K562 (cell line): Measurements from ENCODE around the gene AAR2. TPM values are rescaled to one million over a fixed set of nuclear protein-coding genes. Genes with fewer than 3 reads are reported as not detected.

Source experiments
- ATAC-seq: fragments of 200-7000 bp; cut with Tn5 transposase; 3 replicates; pipeline ENCODE4 v1.9.1; 2020; ENCODE audit warnings: moderate library complexity
- BruUV-seq: library from RNA; stranded (reverse); fragments of 400-500 nt; replicated peaks from 2 replicates; lab custom pipeline; 2021; lab: Mats Ljungman, UMichigan
- CTCF ChIA-PET: fragments of 300-600 bp; formaldehyde crosslinking; extraction: SDS; loops from one replicate; lab custom pipeline; 2021; ENCODE audit warnings: low intra/inter-chr PET ratio; lab: Yijun Ruan, JAX
- POLR2A ChIA-PET: fragments of 300-600, 350-650 bp; sonication (Branson Sonifier 250); formaldehyde crosslinking; extraction: SDS; loops from one replicate; lab custom pipeline; 2021; ENCODE audit warnings: antibody characterized with exemption, inconsistent platforms; lab: Yijun Ruan, JAX
- DNase-seq, 4 experiments: peaks; one replicate each; pipeline versions ENCODE4 v3.0.0 to v3.0.0-alpha.2; 2011 to 2018; ENCODE audit warnings: low spot score in 3 of 4, mixed read lengths in 3 of 4; ENCODE audit errors: extremely low read depth in 1 of 4
- FAIRE-seq: peaks from 2 replicates; lab custom pipeline; 2011; peaks lifted over from hg19 to GRCh38; lab: Jason Lieb, UNC
- H2AFZ ChIP-seq: 2 replicates; pipeline ENCODE4 v1.6.0; 2011; ENCODE audit warnings: low read depth, low read length, control low read depth, inconsistent platforms
- H3K27ac ChIP-seq: fragments of 200-600 bp; 3 replicates; pipeline ENCODE4 v1.8.0; 2011; ENCODE audit warnings: low read depth, mild to moderate bottlenecking, control low read depth, inconsistent platforms, low read length, moderate library complexity, mixed read lengths; ENCODE audit errors: extremely low read depth
- H3K27me3 ChIP-seq, 2 experiments: fragments of 300-600 bp in 1 of 2; 2 replicates in 1 of 2; 3 replicates in 1 of 2; pipeline versions ENCODE4 v1.6.0 to v1.8.0; 2011; ENCODE audit warnings: inconsistent platforms in 2 of 2, low read length in 2 of 2, mild to moderate bottlenecking in 1 of 2, mixed read lengths in 1 of 2, moderate library complexity in 1 of 2; ENCODE audit not compliant: control insufficient read depth in 2 of 2, insufficient read depth in 2 of 2
- H3K36me3 ChIP-seq: fragments of 300-600 bp; 3 replicates; pipeline ENCODE4 v1.8.0; 2011; ENCODE audit warnings: mild to moderate bottlenecking, low read length, inconsistent platforms; ENCODE audit not compliant: control insufficient read depth, insufficient read depth
- H3K4me1 ChIP-seq, 2 experiments: fragments of 200-600 bp in 1 of 2; replicated peaks in 1 of 2; 2 replicates in 1 of 2; 3 replicates in 1 of 2; pipeline versions ENCODE4 v1.5.1 to v1.8.0; 2011; ENCODE audit warnings: inconsistent platforms in 2 of 2, low read length in 2 of 2, mild to moderate bottlenecking in 1 of 2, mixed read lengths in 1 of 2, moderate library complexity in 1 of 2; ENCODE audit not compliant: control insufficient read depth in 2 of 2, insufficient read depth in 2 of 2
- H3K4me2 ChIP-seq: 2 replicates; pipeline ENCODE4 v1.6.1; 2011; ENCODE audit warnings: low read length, control low read depth, inconsistent platforms, mixed read lengths; ENCODE audit not compliant: insufficient read depth
- H3K4me3 ChIP-seq: fragments of 200-600 bp; sonication (generic), shearing (Covaris generic); 2 replicates; pipeline ENCODE4 v1.5.1; 2016; ENCODE audit warnings: control low read depth, inconsistent platforms
- H3K79me2 ChIP-seq: fragments of 200-600 bp; 3 replicates; pipeline ENCODE4 v1.8.0; 2011; ENCODE audit warnings: low read length, inconsistent platforms; ENCODE audit not compliant: control insufficient read depth, insufficient read depth
- H3K9ac ChIP-seq, 2 experiments: 2 replicates each; pipeline versions ENCODE4 v1.6.0 to v1.6.1; 2011; ENCODE audit warnings: low read depth in 2 of 2, low read length in 2 of 2, control low read depth in 1 of 2, inconsistent platforms in 1 of 2, mild to moderate bottlenecking in 1 of 2, mixed read lengths in 1 of 2; ENCODE audit not compliant: insufficient read depth in 1 of 2
- H3K9me1 ChIP-seq: one replicate; pipeline ENCODE4 v1.6.0; 2011; ENCODE audit warnings: inconsistent platforms, mild to moderate bottlenecking, low read length, moderate library complexity; ENCODE audit not compliant: control insufficient read depth, insufficient read depth
- H3K9me3 ChIP-seq: replicated peaks from 2 replicates; pipeline ENCODE4 v1.5.1; 2011; ENCODE audit warnings: low read depth, low read length, inconsistent platforms; ENCODE audit not compliant: control insufficient read depth, insufficient read depth
- H4K20me1 ChIP-seq: replicated peaks from 2 replicates; pipeline ENCODE4 v1.6.1; 2011; ENCODE audit warnings: low read length, inconsistent platforms, mixed read lengths; ENCODE audit not compliant: control insufficient read depth, insufficient read depth
- E2F5 ChIP-seq: sonication (generic); formaldehyde crosslinking; IDR thresholded peaks from 2 replicates; pipeline ENCODE4 v1.8.0; 2022; ENCODE audit warnings: mild to moderate bottlenecking, missing genetic modification reagents
- HES1 ChIP-seq: fragments of 450-650 bp; IDR thresholded peaks from 2 replicates; pipeline ENCODE4 v1.6.1; 2016; ENCODE audit warnings: low read depth, mild to moderate bottlenecking, moderate library complexity
- HEY1 ChIP-seq: fragments of 250-450 bp; sonication (Bioruptor Pico); IDR thresholded peaks from 2 replicates; pipeline ENCODE4 v1.5.0; 2020; ENCODE audit warnings: mild to moderate bottlenecking, moderate library complexity, borderline replicate concordance
- MCM5 ChIP-seq: fragments of 450-650 bp; IDR thresholded peaks from 2 replicates; pipeline ENCODE4 v1.6.1; 2016; ENCODE audit warnings: low read depth
- WGBS: fragments of 100-300 bp; shearing (Covaris generic); methylation state at CpG from one replicate; pipeline ENCODE4 v1.1.6; 2016; ENCODE audit warnings: low coverage, mixed read lengths; ENCODE audit not compliant: insufficient coverage; ENCODE audit errors: missing lambda C conversion rate; 5-methylcytosine and 5-hydroxymethylcytosine counted together
- in situ Hi-C: fragments of 300-500 bp; cut with MboI; formaldehyde crosslinking; loops from 4 replicates; pipeline ENCODE4 v1.15.0; 2018; ENCODE audit warnings: inconsistent platforms, mixed read lengths
- intact Hi-C: fragments of 100-400 bp; cut with micrococcal nuclease; formaldehyde crosslinking; loops from 2 replicates; pipeline ENCODE4 v1.14.2; 2022
- polyA plus RNA-seq, 8 experiments: library from polyadenylated mRNA; depleted of rRNA in 4 of 8; stranded (reverse) in 5 of 8; unstranded in 3 of 8; fragments of >200 nt; fragmentation: Nextera tagmentation in 2 of 8; fragmentation: Illumina TruSeq in 1 of 8; extraction: Ambion mirVana in 2 of 8; extraction: Trizol in 1 of 8; gene quantifications; 2 replicates each; pipeline versions ENCODE4 v1.2.1 to v1.2.3, GENCODE V29; 2011 to 2014; ENCODE audit warnings: inconsistent platforms in 1 of 8, missing spikeins in 1 of 8
- total RNA-seq, 7 experiments: library from RNA; depleted of rRNA in 6 of 7; stranded (reverse); fragments of >200 nt in 6 of 7; fragmentation: Illumina TruSeq in 2 of 7; extraction: Trizol in 2 of 7; gene quantifications; 2 replicates each; pipeline versions ENCODE4 v1.2.1 to v1.2.3, GENCODE V29; 2011 to 2021; ENCODE audit warnings: low replicate concordance in 1 of 7

AAR2 gene
- total and polyA plus RNA-seq, 9 of the 15 experiments (the other 6 are each of a cell fraction or from before 2014, with no cell fraction given) = 6.5 to 36.2 (median 24.7) TPM

- intact Hi-C loops = no loop called here
- 26% methylated on average over 15 of the region's 16 CpGs for WGBS
- no peaks in the 10 kb centered on the region for H3K9me3 ChIP-seq
- H3K27ac ChIP-seq = no peak overlapping the region
- no peak for DNase-seq
- no peaks in the 10 kb centered on the region for H3K79me2 ChIP-seq
- CTCF ChIA-PET = no interaction called here
- TF ChIP-seq E2F5 (CRISPR knock-in tag) (no peak), HEY1 (no peak), HES1 (no peak), MCM5 (no peak)
- no peak for FAIRE-seq
- H3K27me3 ChIP-seq = peaks cover 9 to 32% of the 10 kb centered on the region in 2 experiments; a peak in 3 of 5 replicates
- no TSS peak for BruUV-seq
- H2AFZ ChIP-seq = no peak overlapping the region
- ATAC-seq = no peak
- POLR2A ChIA-PET = interaction anchor here (1.0 kb wide), 1 partner anchor 13 kb away, joined by 3 read pairs; no protein-coding TSS in a partner anchor
- in situ Hi-C loops = no loop called here
- H3K4me3 ChIP-seq = no peak overlapping the region
- no peaks in the 10 kb centered on the region; a peak in 1 of 5 replicates for H3K4me1 ChIP-seq
- no peaks in the 10 kb centered on the region for H3K9me1 ChIP-seq
- peaks cover 19% of the 10 kb centered on the region; the same call in 1 of the 3 replicates for H3K36me3 ChIP-seq
- no peak overlapping the region for H3K9ac ChIP-seq
- H4K20me1 ChIP-seq = 0 out of 2 replicates have a peak, but pooled peaks cover 4% of the 10 kb centered on the region
- no peak overlapping the region for H3K4me2 ChIP-seq
Observed at GRCh38 chr20:36259177-36260061, 23.1 kb downstream of the AAR2 start.
